PC-9 (cell line): ENCODE results near the gene KCNC3. TPM values are rescaled to one million over a fixed set of nuclear protein-coding genes. Genes with fewer than 3 reads are reported as not detected.

Experiments
- BruUV-seq: library from RNA; stranded (reverse); fragments of 400-500 nt; replicated peaks from 2 replicates; lab custom pipeline; 2021; lab: Mats Ljungman, UMichigan
- CTCF ChIA-PET: fragments of 300-600 bp; sonication (Branson Sonifier 250); formaldehyde crosslinking; loops from one replicate; lab custom pipeline; 2022; ENCODE audit warnings: antibody characterized with exemption; lab: Charles Lee
- POLR2A ChIA-PET: fragments of 300-600 bp; sonication (Branson Sonifier 250); formaldehyde crosslinking; loops from one replicate; lab custom pipeline; 2022; ENCODE audit warnings: antibody characterized with exemption; ENCODE audit not compliant: unreplicated experiment; lab: Charles Lee
- DNase-seq, 2 experiments: peaks; one replicate each; pipeline versions ENCODE4 v3.0.0 to v3.0.0-alpha.2; 2015 to 2022; ENCODE audit warnings: mixed read lengths in 1 of 2
- H2AFZ ChIP-seq: fragments of 200-600 bp; sonication (generic); 2 replicates; pipeline ENCODE4 v1.8.1; 2017; ENCODE audit warnings: antibody characterized with exemption
- H3F3A ChIP-seq: fragments of 200-600 bp; sonication (generic); 2 replicates; pipeline ENCODE4 v1.8.1; 2017; ENCODE audit warnings: antibody characterized with exemption, mild to moderate bottlenecking, low read depth; ENCODE audit not compliant: insufficient read depth
- H3K27ac ChIP-seq: fragments of 200-600 bp; sonication (generic); 2 replicates; pipeline ENCODE4 v1.6.1; 2016; ENCODE audit warnings: mixed run types
- H3K27me3 ChIP-seq: fragments of 200-600 bp; sonication (generic); 2 replicates; pipeline ENCODE4 v1.6.1; 2016; ENCODE audit warnings: low read depth, mixed run types; ENCODE audit not compliant: insufficient read depth
- H3K36me3 ChIP-seq: fragments of 200-600 bp; sonication (generic); 2 replicates; pipeline ENCODE4 v1.6.1; 2016; ENCODE audit warnings: low read depth, mixed run types
- H3K4me1 ChIP-seq: fragments of 200-600 bp; sonication (generic); replicated peaks from 2 replicates; pipeline ENCODE4 v1.6.1; 2016; ENCODE audit warnings: mixed run types; ENCODE audit not compliant: insufficient read depth
- H3K4me2 ChIP-seq: fragments of 200-600 bp; sonication (generic); 2 replicates; pipeline ENCODE4 v1.6.1; 2017; ENCODE audit warnings: mixed run types
- H3K4me3 ChIP-seq: fragments of 200-600 bp; sonication (generic); 2 replicates; pipeline ENCODE4 v1.6.1; 2016; ENCODE audit warnings: mixed run types
- H3K79me2 ChIP-seq: fragments of 200-600 bp; sonication (generic); 2 replicates; pipeline ENCODE4 v1.6.1; 2017; ENCODE audit warnings: low read depth, mixed run types
- H3K9me2 ChIP-seq: fragments of 200-600 bp; sonication (generic); 2 replicates; pipeline ENCODE4 v1.8.1; 2017; ENCODE audit warnings: mild to moderate bottlenecking; ENCODE audit not compliant: insufficient read depth
- H3K9me3 ChIP-seq: fragments of 200-600 bp; sonication (generic); 2 replicates; pipeline ENCODE4 v1.8.1; 2016; ENCODE audit warnings: low read depth; ENCODE audit not compliant: insufficient read depth
- H4K20me1 ChIP-seq: fragments of 200-600 bp; sonication (generic); 2 replicates; pipeline ENCODE4 v1.8.1; 2017; ENCODE audit not compliant: insufficient read depth
- EZH2 ChIP-seq: fragments of 200-600 bp; sonication (generic); IDR thresholded peaks from 2 replicates; pipeline ENCODE4 v1.8.0; 2017; ENCODE audit warnings: antibody characterized with exemption, low read depth
- intact Hi-C: fragments of 100-400 bp; cut with micrococcal nuclease; formaldehyde crosslinking; loops from one replicate; pipeline ENCODE4 v1.10.0; 2022; ENCODE audit not compliant: unreplicated experiment
- total RNA-seq: library from RNA; stranded (reverse); gene quantifications from 2 replicates; pipeline ENCODE4 v1.2.3, GENCODE V29; 2021
- TF ChIP-seq, protein P1 (sequence below): fragments of 200-600 bp; sonication (generic); conservative IDR thresholded peaks from 2 replicates; pipeline ENCODE4 v1.6.1; 2017; ENCODE audit warnings: mixed run types, antibody characterized with exemption, mild to moderate bottlenecking, moderate library complexity

Gene KCNC3
- total RNA-seq, 1 experiment from 2014 or later: 9.0 TPM

DNA sequence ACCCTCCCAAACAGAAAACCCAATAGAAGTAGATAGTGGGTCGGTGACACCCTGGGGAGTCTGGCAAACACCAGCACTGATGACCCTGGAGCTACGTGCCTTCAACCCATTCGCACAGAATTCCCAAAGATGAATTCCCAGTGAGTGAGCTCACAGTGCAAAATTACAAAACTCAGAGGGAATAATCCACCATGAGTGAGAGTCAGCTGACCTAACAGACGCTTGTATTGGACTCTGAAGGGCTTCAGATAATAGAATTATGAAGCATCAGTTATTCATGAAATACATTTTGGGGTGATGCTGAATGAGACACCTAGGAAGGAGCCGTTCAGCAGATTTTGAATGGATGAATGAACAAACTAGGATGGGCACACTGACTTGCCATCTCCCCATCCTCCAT lies 40.2 kb downstream of the KCNC3 start:
- Histone ChIP-seq H3K36me3 (peaks cover 36% of the 10 kb centered on the region; the same call in 1 of the 2 replicates), H3K27ac (no peak overlapping the region), H3K9me2 (no peaks in the 10 kb centered on the region), H3F3A (no peaks in the 10 kb centered on the region), H3K4me1 (no peaks in the 10 kb centered on the region), H3K4me2 (no peak overlapping the region), H3K79me2 (no peaks in the 10 kb centered on the region), H2AFZ (no peak overlapping the region), H4K20me1 (0 out of 2 replicates have a peak, but pooled peaks cover 2% of the 10 kb centered on the region), H3K9me3 (no peaks in the 10 kb centered on the region; the same call in 1 of the 2 replicates), H3K27me3 (no peaks in the 10 kb centered on the region), H3K4me3 (no peak overlapping the region)
- no peak for TF ChIP-seq EZH2
- TF ChIP-seq, protein P1, sequence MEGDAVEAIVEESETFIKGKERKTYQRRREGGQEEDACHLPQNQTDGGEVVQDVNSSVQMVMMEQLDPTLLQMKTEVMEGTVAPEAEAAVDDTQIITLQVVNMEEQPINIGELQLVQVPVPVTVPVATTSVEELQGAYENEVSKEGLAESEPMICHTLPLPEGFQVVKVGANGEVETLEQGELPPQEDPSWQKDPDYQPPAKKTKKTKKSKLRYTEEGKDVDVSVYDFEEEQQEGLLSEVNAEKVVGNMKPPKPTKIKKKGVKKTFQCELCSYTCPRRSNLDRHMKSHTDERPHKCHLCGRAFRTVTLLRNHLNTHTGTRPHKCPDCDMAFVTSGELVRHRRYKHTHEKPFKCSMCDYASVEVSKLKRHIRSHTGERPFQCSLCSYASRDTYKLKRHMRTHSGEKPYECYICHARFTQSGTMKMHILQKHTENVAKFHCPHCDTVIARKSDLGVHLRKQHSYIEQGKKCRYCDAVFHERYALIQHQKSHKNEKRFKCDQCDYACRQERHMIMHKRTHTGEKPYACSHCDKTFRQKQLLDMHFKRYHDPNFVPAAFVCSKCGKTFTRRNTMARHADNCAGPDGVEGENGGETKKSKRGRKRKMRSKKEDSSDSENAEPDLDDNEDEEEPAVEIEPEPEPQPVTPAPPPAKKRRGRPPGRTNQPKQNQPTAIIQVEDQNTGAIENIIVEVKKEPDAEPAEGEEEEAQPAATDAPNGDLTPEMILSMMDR: no peak
- intact Hi-C loops: no loop called here
- no TSS peak for BruUV-seq
- ChIA-PET POLR2A (no interaction called here), CTCF (interaction anchor here (0.5 kb wide), 1 partner anchor 231 kb away, joined by 3 read pairs; no protein-coding TSS in a partner anchor)
- no peak for DNase-seq

DNA sequence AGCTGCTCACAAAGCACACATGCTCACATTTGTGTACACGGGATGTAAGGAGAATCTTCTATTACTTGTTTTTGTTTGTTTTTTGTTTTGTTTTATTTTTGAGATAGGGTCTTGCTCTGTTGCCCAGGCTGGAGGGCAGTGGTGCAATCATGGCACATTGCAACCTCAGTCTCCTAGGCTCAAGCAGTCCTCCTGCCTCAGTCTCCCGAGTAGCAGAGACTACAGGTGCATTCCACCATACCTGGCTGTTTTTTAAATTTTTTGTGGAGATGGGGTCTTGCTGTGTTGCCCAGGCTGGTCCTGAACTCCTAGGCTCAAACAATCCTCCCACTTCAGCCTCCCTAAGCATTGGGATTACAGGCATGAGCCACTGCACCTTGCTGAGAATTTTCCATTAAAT lies 41.8 kb downstream of the KCNC3 start:
- no peak overlapping the region for H3K27ac ChIP-seq
- no peak overlapping the region for H3K4me2 ChIP-seq
- H4K20me1 ChIP-seq: 0 out of 2 replicates have a peak, but pooled peaks cover 7% of the 10 kb centered on the region
- ChIA-PET CTCF (no interaction called here), POLR2A (no interaction called here)
- intact Hi-C loops: no loop called here
- H3K4me3 ChIP-seq: no peak overlapping the region
- H3K27me3 ChIP-seq: no peaks in the 10 kb centered on the region
- H2AFZ ChIP-seq: no peak overlapping the region
- H3K4me1 ChIP-seq: no peaks in the 10 kb centered on the region
- TF ChIP-seq EZH2: no peak
- BruUV-seq: no TSS peak
- H3K9me2 ChIP-seq: no peaks in the 10 kb centered on the region
- peaks cover 47% of the 10 kb centered on the region; the same call in 1 of the 2 replicates for H3K36me3 ChIP-seq
- H3F3A ChIP-seq: no peaks in the 10 kb centered on the region; the same call in 1 of the 2 replicates
- no peak for DNase-seq
- no peaks in the 10 kb centered on the region for H3K79me2 ChIP-seq
- H3K9me3 ChIP-seq: no peaks in the 10 kb centered on the region; the same call in 1 of the 2 replicates

DNA sequence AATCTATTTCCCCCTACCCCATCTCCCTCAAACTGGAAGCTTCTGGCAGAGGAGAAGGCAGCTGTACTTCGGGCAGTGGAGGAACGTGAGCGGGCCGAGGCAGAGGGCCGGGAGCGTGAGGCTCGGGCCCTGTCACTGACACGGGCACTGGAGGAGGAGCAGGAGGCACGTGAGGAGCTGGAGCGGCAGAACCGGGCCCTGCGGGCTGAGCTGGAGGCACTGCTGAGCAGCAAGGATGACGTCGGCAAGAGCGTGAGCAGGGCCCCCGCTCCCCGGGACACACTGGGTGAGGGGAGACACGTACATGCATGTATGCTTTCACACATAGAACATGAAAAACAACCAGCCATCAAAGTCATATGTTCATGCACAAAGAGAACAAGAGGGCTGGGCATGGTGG lies 42.7 kb downstream of the KCNC3 start:
- Histone ChIP-seq H3K4me1 (no peaks in the 10 kb centered on the region), H3K9me2 (no peaks in the 10 kb centered on the region), H3K36me3 (peaks cover 54% of the 10 kb centered on the region; the same call in 1 of the 2 replicates), H3K27ac (no peak overlapping the region), H3K4me2 (no peak overlapping the region), H4K20me1 (peaks cover 7% of the 10 kb centered on the region; the same call in 1 of the 2 replicates), H3K4me3 (no peak overlapping the region), H2AFZ (no peak overlapping the region), H3K27me3 (no peaks in the 10 kb centered on the region), H3K79me2 (no peaks in the 10 kb centered on the region), H3F3A (no peaks in the 10 kb centered on the region; the same call in 1 of the 2 replicates), H3K9me3 (no peaks in the 10 kb centered on the region; the same call in 1 of the 2 replicates)
- TF ChIP-seq EZH2: no peak
- TF ChIP-seq, protein P1: no peak
- ChIA-PET CTCF (no interaction called here), POLR2A (no interaction called here)
- intact Hi-C loops: no loop called here
- BruUV-seq: no TSS peak
- DNase-seq: no peak
